Panc1 (cell line): ENCODE measurements around the gene TMX1. TPM values are rescaled to one million over a fixed set of nuclear protein-coding genes. Genes with fewer than 3 reads are reported as not detected.

ENCODE experiments used
- ATAC-seq: fragments of 200-7000 bp; cut with Tn5 transposase; 2 replicates; pipeline ENCODE4 v1.9.1; 2020; ENCODE audit warnings: mild to moderate bottlenecking, moderate library complexity
- BruUV-seq: library from RNA; stranded (reverse); fragments of 400-500 nt; replicated peaks from 2 replicates; lab custom pipeline; 2021; lab: Mats Ljungman, UMichigan
- CTCF ChIA-PET: fragments of 300-600 bp; sonication (Branson Sonifier 250); formaldehyde crosslinking; loops from one replicate; lab custom pipeline; 2022; ENCODE audit warnings: antibody characterized with exemption; lab: Charles Lee
- POLR2A ChIA-PET: fragments of 300-600 bp; sonication (Branson Sonifier 250); formaldehyde crosslinking; loops from one replicate; lab custom pipeline; 2022; ENCODE audit warnings: antibody characterized with exemption; lab: Charles Lee
- DNase-seq: peaks from one replicate; pipeline ENCODE4 v3.0.0-alpha.2; 2010; ENCODE audit warnings: low read depth, low spot score
- H3K27ac ChIP-seq: 2 replicates; pipeline ENCODE4 v1.5.1; 2011; ENCODE audit warnings: mild to moderate bottlenecking, low read length, inconsistent platforms
- H3K27me3 ChIP-seq: fragments of 200-500 bp; sonication (Bioruptor generic); 2 replicates; pipeline ENCODE4 v1.6.0; 2014; ENCODE audit warnings: low read length, inconsistent platforms; ENCODE audit not compliant: control insufficient read depth, insufficient read depth
- H3K36me3 ChIP-seq: fragments of 200-500 bp; sonication (Bioruptor generic); 2 replicates; pipeline ENCODE4 v1.5.1; 2014; ENCODE audit warnings: inconsistent platforms, mild to moderate bottlenecking, low read length, moderate library complexity; ENCODE audit not compliant: control insufficient read depth, insufficient read depth
- H3K4me1 ChIP-seq: 2 replicates; pipeline ENCODE4 v1.5.1; 2011; ENCODE audit warnings: inconsistent platforms, mild to moderate bottlenecking, low read length, moderate library complexity; ENCODE audit not compliant: control insufficient read depth, insufficient read depth
- H3K4me3 ChIP-seq, 2 experiments: 2 replicates each; pipeline ENCODE4 v1.5.1; 2011 to 2012; ENCODE audit warnings: low read depth in 2 of 2, low read length in 2 of 2, mild to moderate bottlenecking in 2 of 2, inconsistent platforms in 1 of 2, moderate library complexity in 1 of 2
- H3K9me3 ChIP-seq: fragments of 200-500 bp; sonication (Bioruptor generic); 2 replicates; pipeline ENCODE4 v1.5.1; 2014; ENCODE audit warnings: low read depth, mild to moderate bottlenecking, inconsistent platforms, low read length, moderate library complexity; ENCODE audit not compliant: control insufficient read depth, insufficient read depth
- CTCF ChIP-seq: fragments of 450-650 bp; IDR thresholded peaks from 2 replicates; pipeline ENCODE4 v1.5.1; 2017; ENCODE audit warnings: mild to moderate bottlenecking
- POLR2AphosphoS5 ChIP-seq: IDR thresholded peaks from 2 replicates; pipeline ENCODE4 v1.6.1; 2012; ENCODE audit warnings: mild to moderate bottlenecking, low read depth, low read length, moderate library complexity
- SIN3A ChIP-seq: IDR thresholded peaks from 2 replicates; pipeline ENCODE4 v1.6.1; 2012; ENCODE audit warnings: low read depth, mild to moderate bottlenecking, low read length, moderate library complexity, borderline replicate concordance; ENCODE audit not compliant: insufficient read depth
- TCF7L2 ChIP-seq: IDR thresholded peaks from 2 replicates; pipeline ENCODE4 v1.6.1; 2011; ENCODE audit warnings: mild to moderate bottlenecking, low read depth, low read length, inconsistent platforms
- in situ Hi-C: cut with HindIII; loops from 2 replicates; pipeline ENCODE4 v1.10.0; 2016; ENCODE audit warnings: low sequenced_read_pairs, low pct_unique_long_range_greater_than_20kb
- intact Hi-C: fragments of 100-400 bp; cut with micrococcal nuclease; formaldehyde crosslinking; loops from one replicate; pipeline ENCODE4 v1.10.0; 2022; ENCODE audit not compliant: unreplicated experiment
- total RNA-seq: library from RNA; stranded (reverse); gene quantifications from one replicate; pipeline ENCODE4 v1.2.1, GENCODE V29; 2021; ENCODE audit not compliant: unreplicated experiment
- TF ChIP-seq, protein P1 (sequence below), 2 experiments: IDR thresholded peaks; 2 replicates each; pipeline ENCODE4 v1.6.1; 2011 to 2012; ENCODE audit warnings: low read depth in 2 of 2, control low read depth in 1 of 2, low read length in 1 of 2, mild to moderate bottlenecking in 1 of 2, moderate library complexity in 1 of 2; ENCODE audit not compliant: insufficient read depth in 1 of 2

TMX1 gene
- total RNA-seq, 1 experiment from 2014 or later, result 34.9 TPM

- H3K27ac ChIP-seq, result no peak overlapping the region
- DNase-seq, result no peak
- no peak overlapping the region for H3K4me3 ChIP-seq
- intact Hi-C loops, result no loop called here
- ChIA-PET POLR2A (no interaction called here), CTCF (no interaction called here)
- H3K27me3 ChIP-seq, result no peaks in the 10 kb centered on the region
- in situ Hi-C loops, result no loop called here
- H3K36me3 ChIP-seq, result no peaks in the 10 kb centered on the region
- BruUV-seq, result no TSS peak
- no peaks in the 10 kb centered on the region for H3K4me1 ChIP-seq
- ATAC-seq, result no peak
- TF ChIP-seq POLR2AphosphoS5 (no peak), CTCF (no peak), TCF7L2 (no peak), SIN3A (no peak)
- no peaks in the 10 kb centered on the region for H3K9me3 ChIP-seq
These were observed 15.5 kb upstream of the TMX1 start for GRCh38 chr14:51224551-51224950.

DNA sequence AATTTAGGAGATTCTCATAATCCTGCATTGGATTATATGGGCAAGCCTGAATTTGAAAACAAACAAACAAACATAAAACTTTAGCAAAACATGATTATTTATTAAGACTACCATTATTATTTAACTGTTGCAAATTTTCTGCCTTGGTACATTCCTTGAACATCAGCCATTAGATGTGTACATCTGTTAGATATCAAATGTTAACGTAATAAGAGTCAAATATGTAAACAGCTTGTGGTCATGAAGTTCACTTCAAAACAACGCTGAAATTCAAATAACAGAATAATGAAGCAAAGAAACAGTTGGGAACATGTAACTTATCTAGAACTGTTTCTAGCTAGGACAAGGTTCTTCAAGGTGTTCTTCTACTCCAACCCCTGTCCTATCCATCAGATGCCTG lies 14.3 kb upstream of the TMX1 start:
- CTCF ChIA-PET, result no interaction called here
- DNase-seq (no peak), ATAC-seq (no peak)
- in situ Hi-C loops (no loop called here), intact Hi-C loops (no loop called here)
- TF ChIP-seq CTCF (no peak), TCF7L2 (no peak), SIN3A (no peak), POLR2AphosphoS5 (no peak)
- TF ChIP-seq, protein P1, sequence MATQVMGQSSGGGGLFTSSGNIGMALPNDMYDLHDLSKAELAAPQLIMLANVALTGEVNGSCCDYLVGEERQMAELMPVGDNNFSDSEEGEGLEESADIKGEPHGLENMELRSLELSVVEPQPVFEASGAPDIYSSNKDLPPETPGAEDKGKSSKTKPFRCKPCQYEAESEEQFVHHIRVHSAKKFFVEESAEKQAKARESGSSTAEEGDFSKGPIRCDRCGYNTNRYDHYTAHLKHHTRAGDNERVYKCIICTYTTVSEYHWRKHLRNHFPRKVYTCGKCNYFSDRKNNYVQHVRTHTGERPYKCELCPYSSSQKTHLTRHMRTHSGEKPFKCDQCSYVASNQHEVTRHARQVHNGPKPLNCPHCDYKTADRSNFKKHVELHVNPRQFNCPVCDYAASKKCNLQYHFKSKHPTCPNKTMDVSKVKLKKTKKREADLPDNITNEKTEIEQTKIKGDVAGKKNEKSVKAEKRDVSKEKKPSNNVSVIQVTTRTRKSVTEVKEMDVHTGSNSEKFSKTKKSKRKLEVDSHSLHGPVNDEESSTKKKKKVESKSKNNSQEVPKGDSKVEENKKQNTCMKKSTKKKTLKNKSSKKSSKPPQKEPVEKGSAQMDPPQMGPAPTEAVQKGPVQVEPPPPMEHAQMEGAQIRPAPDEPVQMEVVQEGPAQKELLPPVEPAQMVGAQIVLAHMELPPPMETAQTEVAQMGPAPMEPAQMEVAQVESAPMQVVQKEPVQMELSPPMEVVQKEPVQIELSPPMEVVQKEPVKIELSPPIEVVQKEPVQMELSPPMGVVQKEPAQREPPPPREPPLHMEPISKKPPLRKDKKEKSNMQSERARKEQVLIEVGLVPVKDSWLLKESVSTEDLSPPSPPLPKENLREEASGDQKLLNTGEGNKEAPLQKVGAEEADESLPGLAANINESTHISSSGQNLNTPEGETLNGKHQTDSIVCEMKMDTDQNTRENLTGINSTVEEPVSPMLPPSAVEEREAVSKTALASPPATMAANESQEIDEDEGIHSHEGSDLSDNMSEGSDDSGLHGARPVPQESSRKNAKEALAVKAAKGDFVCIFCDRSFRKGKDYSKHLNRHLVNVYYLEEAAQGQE (IDR thresholded peaks at IDR 0.05; ENCODE audit: insufficient read depth in 1 of 2, low read depth in 2 of 2, low read length in 1 of 2), result no peak
- no peaks in the 10 kb centered on the region for H3K27me3 ChIP-seq
- no peaks in the 10 kb centered on the region for H3K4me1 ChIP-seq
- H3K36me3 ChIP-seq, result no peaks in the 10 kb centered on the region
- no peaks in the 10 kb centered on the region for H3K9me3 ChIP-seq
- H3K4me3 ChIP-seq, result no peak overlapping the region
- POLR2A ChIA-PET, result no interaction called here
- no TSS peak for BruUV-seq
- no peak overlapping the region for H3K27ac ChIP-seq
